ENCODE results near the gene RNF144B.

The RNF144B gene

GRCh38 chr6:18497006-18497405 is 109.9 kb downstream of the RNF144B start:
- TF ChIP-seq, protein P1, sequence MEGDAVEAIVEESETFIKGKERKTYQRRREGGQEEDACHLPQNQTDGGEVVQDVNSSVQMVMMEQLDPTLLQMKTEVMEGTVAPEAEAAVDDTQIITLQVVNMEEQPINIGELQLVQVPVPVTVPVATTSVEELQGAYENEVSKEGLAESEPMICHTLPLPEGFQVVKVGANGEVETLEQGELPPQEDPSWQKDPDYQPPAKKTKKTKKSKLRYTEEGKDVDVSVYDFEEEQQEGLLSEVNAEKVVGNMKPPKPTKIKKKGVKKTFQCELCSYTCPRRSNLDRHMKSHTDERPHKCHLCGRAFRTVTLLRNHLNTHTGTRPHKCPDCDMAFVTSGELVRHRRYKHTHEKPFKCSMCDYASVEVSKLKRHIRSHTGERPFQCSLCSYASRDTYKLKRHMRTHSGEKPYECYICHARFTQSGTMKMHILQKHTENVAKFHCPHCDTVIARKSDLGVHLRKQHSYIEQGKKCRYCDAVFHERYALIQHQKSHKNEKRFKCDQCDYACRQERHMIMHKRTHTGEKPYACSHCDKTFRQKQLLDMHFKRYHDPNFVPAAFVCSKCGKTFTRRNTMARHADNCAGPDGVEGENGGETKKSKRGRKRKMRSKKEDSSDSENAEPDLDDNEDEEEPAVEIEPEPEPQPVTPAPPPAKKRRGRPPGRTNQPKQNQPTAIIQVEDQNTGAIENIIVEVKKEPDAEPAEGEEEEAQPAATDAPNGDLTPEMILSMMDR (IDR thresholded peaks at IDR 0.05; ENCODE audit: borderline replicate concordance, insufficient read depth, low read depth, low read length), result no peak
- no peak overlapping the region for H3K4me3 ChIP-seq (ENCODE audit: low read depth, low read length)

DNA sequence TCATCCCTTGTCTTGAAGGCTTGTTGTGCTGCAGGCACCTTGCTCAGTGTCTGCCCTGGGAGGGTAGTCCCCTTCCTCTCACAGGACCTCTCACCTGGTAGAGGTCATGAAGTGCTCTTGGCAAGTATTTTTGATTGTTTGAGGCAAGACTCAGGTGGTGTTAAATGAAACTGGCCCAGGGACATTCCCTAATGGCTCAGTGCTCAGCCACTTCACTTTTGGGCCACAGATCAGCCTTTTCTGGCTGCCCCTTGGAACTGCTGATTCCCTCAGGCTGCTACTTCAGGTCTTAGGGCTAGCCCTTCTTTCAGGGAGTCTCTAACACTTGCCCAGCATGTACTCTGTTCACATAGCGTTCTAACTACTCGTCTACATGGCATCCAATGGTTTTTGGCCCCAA is 111.3 kb downstream of the RNF144B start:
- no peak overlapping the region for H3K4me3 ChIP-seq (ENCODE audit: low read depth, low read length)
- TF ChIP-seq, protein P1 (IDR thresholded peaks at IDR 0.05; ENCODE audit: borderline replicate concordance, insufficient read depth, low read depth, low read length), result no peak

- no peak overlapping the region for H3K4me3 ChIP-seq (ENCODE audit: low read depth, low read length)
- TF ChIP-seq, protein P1 (IDR thresholded peaks at IDR 0.05; ENCODE audit: borderline replicate concordance, insufficient read depth, low read depth, low read length), result no peak
These were observed 113.9 kb downstream of the RNF144B start for GRCh38 chr6:18500921-18501662.

DNA sequence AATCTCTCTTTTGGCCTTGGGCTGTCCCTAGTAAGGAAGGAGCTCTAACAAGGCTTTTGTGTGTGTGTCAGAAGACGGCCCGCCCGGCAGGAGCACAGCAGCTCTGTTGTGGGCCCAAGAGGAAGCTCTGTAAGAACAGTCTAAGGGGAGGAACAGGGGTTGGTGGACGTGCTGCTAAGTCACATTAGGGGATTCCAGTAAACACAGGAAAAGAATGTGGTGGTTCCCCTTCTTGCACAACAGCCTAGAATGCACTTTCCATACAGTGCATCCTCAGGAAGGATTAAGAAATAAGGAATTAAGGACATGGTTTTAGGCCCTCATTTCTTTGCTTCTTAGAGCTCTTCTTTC is 114.5 kb downstream of the RNF144B start:
- H3K4me3 ChIP-seq (ENCODE audit: low read depth, low read length), result no peak overlapping the region
- TF ChIP-seq, protein P1 (IDR thresholded peaks at IDR 0.05; ENCODE audit: borderline replicate concordance, insufficient read depth, low read depth, low read length), result no peak

DNA sequence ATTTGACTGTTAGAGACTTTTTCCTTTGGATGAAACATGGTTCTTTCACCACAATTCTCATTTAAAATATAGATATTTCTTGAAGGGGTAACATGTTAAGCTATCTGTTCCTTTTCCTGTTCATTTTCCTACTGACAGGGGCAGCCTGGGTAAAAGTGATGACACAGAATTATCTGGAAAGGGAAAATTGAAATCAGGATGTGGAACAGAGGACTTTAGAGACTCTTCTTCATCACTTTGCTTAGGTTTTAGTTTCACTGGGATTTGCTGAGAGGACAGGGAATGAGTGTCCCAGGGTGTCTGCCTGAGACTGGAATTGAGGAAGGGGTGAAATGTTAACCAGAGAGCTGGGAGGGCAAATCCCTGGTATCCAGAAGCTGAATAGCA is 116.0 kb downstream of the RNF144B start:
- TF ChIP-seq, protein P1 (IDR thresholded peaks at IDR 0.05; ENCODE audit: borderline replicate concordance, insufficient read depth, low read depth, low read length), result no peak
- H3K4me3 ChIP-seq (ENCODE audit: low read depth, low read length), result no peak overlapping the region

DNA sequence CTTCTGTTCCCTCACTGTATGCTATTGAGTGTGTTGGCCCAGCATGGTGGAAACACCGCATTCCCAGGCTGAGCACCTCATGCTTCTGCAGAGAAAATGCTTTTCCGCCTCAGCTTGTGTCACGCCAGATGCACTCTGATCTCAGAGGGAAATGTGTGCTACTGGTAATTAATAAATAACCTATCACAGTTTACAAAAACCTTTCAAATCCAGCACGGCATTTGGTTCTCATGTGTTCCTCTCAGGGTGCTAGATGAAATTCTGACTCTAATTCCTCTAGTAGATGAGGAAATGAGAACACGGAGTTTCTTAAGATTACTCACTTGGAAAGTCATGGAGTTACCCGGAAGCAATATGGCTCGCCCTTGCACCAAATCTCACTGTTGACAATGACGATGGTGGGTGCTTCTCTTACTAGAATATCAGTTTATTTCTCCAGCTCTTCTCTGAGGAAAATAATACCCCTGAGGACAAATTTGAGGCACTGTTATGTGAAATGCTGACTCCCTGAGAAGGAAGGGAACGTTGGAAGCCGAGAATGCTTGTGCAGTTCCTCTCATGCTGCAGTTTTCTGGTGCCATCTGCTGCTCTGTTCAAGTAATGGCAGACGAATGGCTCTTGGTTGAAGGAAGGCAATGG is 116.6 kb downstream of the RNF144B start:
- TF ChIP-seq, protein P1 (IDR thresholded peaks at IDR 0.05; ENCODE audit: borderline replicate concordance, insufficient read depth, low read depth, low read length), result peak; percentile 76

DNA sequence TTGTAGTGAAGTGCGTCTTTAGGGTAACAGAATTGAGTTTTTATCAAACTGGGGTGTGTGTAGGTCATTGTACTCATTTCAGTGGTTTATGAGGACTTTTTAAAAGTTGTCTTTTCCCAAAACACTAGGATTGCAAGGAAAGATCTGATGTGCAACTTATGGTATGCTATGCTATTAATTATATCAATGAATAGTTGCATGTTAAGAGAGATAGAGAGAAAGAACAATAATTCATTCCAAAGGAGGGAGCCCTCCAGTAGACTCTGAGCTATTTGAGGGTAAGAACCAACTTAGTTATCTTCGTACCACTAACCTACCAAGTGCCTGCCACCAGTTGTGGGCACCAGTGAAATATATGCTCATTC is 117.1 kb downstream of the RNF144B start:
- TF ChIP-seq, protein P1 (IDR thresholded peaks at IDR 0.05; ENCODE audit: borderline replicate concordance, insufficient read depth, low read depth, low read length), result no peak
- no peak overlapping the region for H3K4me3 ChIP-seq (ENCODE audit: low read depth, low read length)

More for the DNA sequence above, 116.6 kb downstream of the RNF144B start:
- H3K4me3 ChIP-seq (ENCODE audit: low read depth, low read length), result no peak overlapping the region
